ENCODE data around the gene TNNI2. TPM values are rescaled to one million over a fixed set of nuclear protein-coding genes. Genes with fewer than 3 reads are reported as not detected.
A peak's percentile ranks its signal among the peaks of the same experiment; 100 is the strongest.

The TNNI2 gene
- total RNA-seq, 4 donors from 2014 or later = not detected

GRCh38 chr11:1860108-1860507, 21.3 kb downstream of the TNNI2 start:
- DNase-seq (ENCODE audit: low spot score in 2 of 2) = no peak
- H3K4me3 ChIP-seq = no peak overlapping the region
- no peaks in the 10 kb centered on the region for H3K9me3 ChIP-seq
- TF ChIP-seq EP300 (IDR thresholded peaks at IDR 0.05) (no peak), POLR2A (IDR thresholded peaks at IDR 0.05) (no peak), CTCF (IDR thresholded peaks at IDR 0.05) (no peak)
- WGBS, 2 donors = 89 to 93% methylated on average over 1 of the region's 1 CpG
- H3K27me3 ChIP-seq = no peaks in the 10 kb centered on the region
- H3K36me3 ChIP-seq = no peaks in the 10 kb centered on the region
- H3K4me1 ChIP-seq = peaks cover 0 to 33% (median 26%) of the 10 kb centered on the region in 4 donors
- H3K27ac ChIP-seq = no peak overlapping the region

- 92 to 96% methylated on average over 4 of the region's 4 CpGs for WGBS, 2 donors
- Histone ChIP-seq H3K27me3 (no peaks in the 10 kb centered on the region), H3K27ac (no peak overlapping the region)
Observed at GRCh38 chr11:1861435-1862411, 22.9 kb downstream of the TNNI2 start.

GRCh38 chr11:1862588-1863351, 24.0 kb downstream of the TNNI2 start:
- Histone ChIP-seq H3K36me3 (no peaks in the 10 kb centered on the region), H3K4me3 (no peak overlapping the region), H3K27ac (peak overlapping the region in 3 of 4 donors; percentile 77 to 91 (median 91)), H3K4me1 (peaks cover 0 to 52% (median 33%) of the 10 kb centered on the region in 4 donors), H3K27me3 (no peaks in the 10 kb centered on the region), H3K9me3 (no peaks in the 10 kb centered on the region)
- DNase-seq (ENCODE audit: low spot score in 2 of 2) = no peak
- 80% methylated on average over 12 to 13 of the region's 14 CpGs for WGBS, 2 donors
- TF ChIP-seq CTCF (IDR thresholded peaks at IDR 0.05) (no peak), POLR2A (IDR thresholded peaks at IDR 0.05) (no peak), EP300 (IDR thresholded peaks at IDR 0.05) (no peak)

More at GRCh38 chr11:1861435-1862411, 22.9 kb downstream of the TNNI2 start:
- H3K4me1 ChIP-seq = peaks cover 0 to 42% (median 30%) of the 10 kb centered on the region in 4 donors
- H3K4me3 ChIP-seq = no peak overlapping the region
- TF ChIP-seq CTCF (IDR thresholded peaks at IDR 0.05) (no peak), EP300 (IDR thresholded peaks at IDR 0.05) (no peak)
- H3K9me3 ChIP-seq = no peaks in the 10 kb centered on the region
- DNase-seq (ENCODE audit: low spot score in 2 of 2) = no peak
- H3K36me3 ChIP-seq = no peaks in the 10 kb centered on the region

GRCh38 chr11:1863352-1864216, 24.8 kb downstream of the TNNI2 start:
- peak; percentile 77 to 79 for DNase-seq (ENCODE audit: low spot score in 2 of 2)
- no peaks in the 10 kb centered on the region for H3K36me3 ChIP-seq
- peak overlapping the region in 3 of 4 donors; percentile 9 to 35 (median 15) for H3K4me3 ChIP-seq
- peak overlapping the region; percentile 67 to 91 (median 84) for H3K27ac ChIP-seq
- H3K27me3 ChIP-seq = no peaks in the 10 kb centered on the region
- TF ChIP-seq EP300 (IDR thresholded peaks at IDR 0.05) = peak in 1 of 2 donors; percentile 82
- no peak for TF ChIP-seq CTCF (IDR thresholded peaks at IDR 0.05)
- TF ChIP-seq POLR2A (IDR thresholded peaks at IDR 0.05) = peak in 1 of 2 donors; percentile 16
- no peaks in the 10 kb centered on the region for H3K9me3 ChIP-seq
- 13 to 15% methylated on average over 26 to 27 of the region's 27 CpGs for WGBS, 2 donors
- H3K4me1 ChIP-seq = peaks cover 0 to 60% (median 41%) of the 10 kb centered on the region in 4 donors
